ENCODE data around the gene GALNT13. TPM values are rescaled to one million over a fixed set of nuclear protein-coding genes. Genes with fewer than 3 reads are reported as not detected.

GALNT13 gene
- total RNA-seq, 1 donor from 2014 or later, result 5.8 TPM

DNA sequence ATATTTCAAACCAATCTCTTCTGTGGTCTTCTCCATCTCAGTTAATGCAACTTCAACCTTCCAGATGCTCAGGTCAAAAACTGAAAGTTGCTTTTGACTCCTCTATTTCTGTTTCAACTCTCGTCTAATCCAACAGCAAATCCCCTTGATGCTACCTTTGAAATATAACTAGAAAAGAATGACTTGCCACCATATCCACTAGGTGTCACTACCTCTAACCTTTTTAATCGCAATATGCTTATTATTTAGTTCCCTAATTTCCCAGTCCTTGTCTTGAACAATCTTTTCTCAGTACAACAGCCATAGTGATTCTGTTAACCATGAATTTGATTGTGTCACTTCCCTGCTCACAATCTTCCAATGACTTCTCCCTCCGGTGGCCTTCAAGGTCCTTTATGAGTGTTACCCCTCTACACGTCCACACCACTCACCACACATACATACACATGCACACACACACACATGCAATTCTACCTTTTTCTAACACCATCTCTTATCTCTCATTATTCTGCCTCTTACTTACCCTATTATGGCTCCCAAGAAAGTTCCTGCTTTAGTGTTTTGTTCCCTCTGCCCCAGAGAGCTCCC is 581.3 kb downstream of the GALNT13 start:
- ATAC-seq (peak; percentile 49), DNase-seq (no peak)
- H3K36me3 ChIP-seq, result no peaks in the 10 kb centered on the region
- no peak overlapping the region for H3K4me3 ChIP-seq
- no peaks in the 10 kb centered on the region for H3K27me3 ChIP-seq
- no peaks in the 10 kb centered on the region for H3K4me1 ChIP-seq
- no peak overlapping the region for H3K27ac ChIP-seq
- TF ChIP-seq, protein P1, sequence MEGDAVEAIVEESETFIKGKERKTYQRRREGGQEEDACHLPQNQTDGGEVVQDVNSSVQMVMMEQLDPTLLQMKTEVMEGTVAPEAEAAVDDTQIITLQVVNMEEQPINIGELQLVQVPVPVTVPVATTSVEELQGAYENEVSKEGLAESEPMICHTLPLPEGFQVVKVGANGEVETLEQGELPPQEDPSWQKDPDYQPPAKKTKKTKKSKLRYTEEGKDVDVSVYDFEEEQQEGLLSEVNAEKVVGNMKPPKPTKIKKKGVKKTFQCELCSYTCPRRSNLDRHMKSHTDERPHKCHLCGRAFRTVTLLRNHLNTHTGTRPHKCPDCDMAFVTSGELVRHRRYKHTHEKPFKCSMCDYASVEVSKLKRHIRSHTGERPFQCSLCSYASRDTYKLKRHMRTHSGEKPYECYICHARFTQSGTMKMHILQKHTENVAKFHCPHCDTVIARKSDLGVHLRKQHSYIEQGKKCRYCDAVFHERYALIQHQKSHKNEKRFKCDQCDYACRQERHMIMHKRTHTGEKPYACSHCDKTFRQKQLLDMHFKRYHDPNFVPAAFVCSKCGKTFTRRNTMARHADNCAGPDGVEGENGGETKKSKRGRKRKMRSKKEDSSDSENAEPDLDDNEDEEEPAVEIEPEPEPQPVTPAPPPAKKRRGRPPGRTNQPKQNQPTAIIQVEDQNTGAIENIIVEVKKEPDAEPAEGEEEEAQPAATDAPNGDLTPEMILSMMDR (IDR thresholded peaks at IDR 0.05), result peak; percentile 27
- no peaks in the 10 kb centered on the region for H3K9me3 ChIP-seq
- intact Hi-C loops (cut with DNase I), result no loop called here

DNA sequence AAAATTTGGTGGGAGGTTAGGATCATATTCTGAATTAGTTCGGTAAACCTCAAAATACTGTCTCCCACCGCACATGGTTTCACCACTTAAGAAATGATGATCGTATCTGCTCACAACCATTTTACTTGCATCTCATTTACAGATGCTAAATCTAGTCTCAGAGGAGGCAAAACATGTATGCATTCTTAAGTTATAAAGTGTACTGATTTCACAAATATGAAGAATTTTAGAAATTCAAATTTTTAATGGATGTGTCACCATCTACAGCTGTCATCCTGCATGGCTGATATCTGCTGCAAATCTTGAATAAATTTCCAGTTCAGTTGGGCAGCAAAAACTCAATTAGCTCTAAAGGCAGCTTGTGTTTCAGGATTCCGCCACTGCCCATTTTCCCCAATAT is 583.4 kb downstream of the GALNT13 start:
- Histone ChIP-seq H3K27me3 (no peaks in the 10 kb centered on the region), H3K36me3 (no peaks in the 10 kb centered on the region), H3K9me3 (no peaks in the 10 kb centered on the region), H3K27ac (no peak overlapping the region), H3K4me3 (peak overlapping the region; percentile 47), H3K4me1 (no peaks in the 10 kb centered on the region)
- no peak for DNase-seq
- intact Hi-C loops (cut with DNase I), result no loop called here
- no peak for ATAC-seq
- TF ChIP-seq, protein P1 (IDR thresholded peaks at IDR 0.05), result no peak

DNA sequence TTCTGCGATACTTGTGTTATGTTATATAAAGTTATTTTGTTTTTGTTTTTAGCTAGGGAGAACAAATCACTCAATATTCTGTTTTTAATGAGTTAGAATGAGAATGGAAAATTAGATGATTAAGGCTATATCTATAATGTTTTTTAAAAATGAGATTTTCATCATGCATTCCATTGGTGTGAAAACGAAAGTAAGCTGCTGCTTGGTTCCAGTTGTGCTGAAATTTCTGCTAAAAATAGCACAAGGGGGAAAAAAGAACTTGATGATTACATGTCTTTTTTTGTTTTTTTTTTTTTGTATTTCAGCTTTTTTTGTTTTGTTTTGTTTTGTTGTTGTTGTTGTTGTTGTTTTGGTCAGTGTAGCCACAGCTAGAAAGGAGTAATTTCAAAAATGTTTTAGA is 584.1 kb downstream of the GALNT13 start:
- ATAC-seq (no peak), DNase-seq (no peak)
- TF ChIP-seq, protein P1 (IDR thresholded peaks at IDR 0.05), result no peak
- peak overlapping the region; percentile 47 for H3K4me3 ChIP-seq
- H3K4me1 ChIP-seq, result no peaks in the 10 kb centered on the region
- no peaks in the 10 kb centered on the region for H3K36me3 ChIP-seq
- H3K27me3 ChIP-seq, result no peaks in the 10 kb centered on the region
- intact Hi-C loops (cut with DNase I), result no loop called here
- H3K9me3 ChIP-seq, result no peaks in the 10 kb centered on the region
- H3K27ac ChIP-seq, result no peak overlapping the region

DNA sequence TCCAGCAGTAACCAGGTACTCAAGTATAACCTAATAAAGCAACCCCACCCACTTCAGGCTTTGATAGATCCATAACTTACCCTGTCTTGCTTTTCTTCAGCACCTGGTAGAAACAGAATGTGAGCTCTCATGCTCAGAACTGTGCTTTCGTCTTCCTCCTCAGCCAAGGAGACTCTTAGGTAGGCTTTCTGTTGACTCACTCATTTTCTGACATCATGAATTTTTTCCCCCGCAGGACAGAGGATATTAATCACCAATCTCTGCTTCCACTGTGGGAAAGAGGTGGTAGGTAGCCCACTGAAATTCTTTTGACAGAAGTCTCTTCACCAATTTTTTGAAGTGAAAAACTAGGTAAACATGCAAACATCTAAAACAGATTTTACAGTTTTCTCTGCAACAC is 585.6 kb downstream of the GALNT13 start:
- ATAC-seq (no peak), DNase-seq (no peak)
- TF ChIP-seq, protein P1 (IDR thresholded peaks at IDR 0.05), result no peak
- intact Hi-C loops (cut with DNase I), result no loop called here
- Histone ChIP-seq H3K4me3 (no peak overlapping the region), H3K27me3 (no peaks in the 10 kb centered on the region), H3K36me3 (no peaks in the 10 kb centered on the region), H3K9me3 (no peaks in the 10 kb centered on the region), H3K4me1 (no peaks in the 10 kb centered on the region), H3K27ac (no peak overlapping the region)

DNA sequence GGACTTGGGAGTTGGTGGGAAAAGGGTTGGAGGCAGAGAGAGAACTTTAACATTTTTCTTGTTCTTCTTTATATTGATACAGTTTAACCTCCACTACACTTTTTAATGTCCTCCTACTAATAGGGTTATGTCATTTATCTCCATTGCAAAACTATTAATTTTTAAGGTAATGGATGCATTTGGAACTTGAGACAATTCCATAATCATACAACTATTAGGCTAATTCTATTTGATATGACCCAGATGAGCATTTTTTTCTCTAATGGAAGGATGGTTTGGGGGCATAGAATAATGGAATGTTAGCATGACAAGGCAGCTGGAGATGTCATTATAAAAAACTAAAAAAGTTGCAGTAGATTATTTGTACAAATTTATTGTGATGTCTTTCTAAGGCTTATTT is 587.6 kb downstream of the GALNT13 start:
- H3K4me3 ChIP-seq, result no peak overlapping the region
- TF ChIP-seq, protein P1 (IDR thresholded peaks at IDR 0.05), result no peak
- H3K27ac ChIP-seq, result no peak overlapping the region
- no peak for ATAC-seq
- H3K27me3 ChIP-seq, result no peaks in the 10 kb centered on the region
- no peaks in the 10 kb centered on the region for H3K4me1 ChIP-seq
- no peaks in the 10 kb centered on the region for H3K9me3 ChIP-seq
- no peaks in the 10 kb centered on the region for H3K36me3 ChIP-seq
- intact Hi-C loops (cut with DNase I), result no loop called here
- no peak for DNase-seq

DNA sequence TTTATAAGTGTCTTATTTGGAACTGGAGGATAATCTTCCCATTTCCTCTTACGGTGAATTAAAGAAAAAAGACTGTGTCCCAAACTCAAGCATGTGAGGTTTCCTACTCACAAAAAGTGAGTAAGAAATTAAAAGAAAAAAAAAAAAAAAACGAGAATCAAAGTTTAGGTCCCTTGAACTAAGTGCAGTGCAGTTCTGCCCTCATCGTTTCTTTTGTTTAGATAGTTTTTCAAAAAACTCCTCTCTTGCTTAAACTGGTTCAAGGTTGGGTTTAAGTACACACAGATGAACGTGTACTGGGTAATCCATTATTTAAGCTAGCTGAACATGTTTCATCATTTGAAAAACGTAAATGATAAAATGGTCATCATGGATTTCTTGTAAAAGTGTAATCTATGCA is 590.9 kb downstream of the GALNT13 start:
- Histone ChIP-seq H3K27ac (no peak overlapping the region), H3K9me3 (no peaks in the 10 kb centered on the region), H3K4me1 (no peaks in the 10 kb centered on the region), H3K36me3 (no peaks in the 10 kb centered on the region), H3K27me3 (no peaks in the 10 kb centered on the region), H3K4me3 (no peak overlapping the region)
- ATAC-seq (no peak), DNase-seq (no peak)
- TF ChIP-seq, protein P1 (IDR thresholded peaks at IDR 0.05), result no peak
- intact Hi-C loops (cut with DNase I), result no loop called here

All from upper lobe of right lung (tissue), 1 donor.